ENCODE measurements around the gene FAM171A1. TPM values are rescaled to one million over a fixed set of nuclear protein-coding genes. Genes with fewer than 3 reads are reported as not detected.

The FAM171A1 gene
- total RNA-seq, 8 experiments from 2014 or later: 16.4 to 44.7 (median 30.9) TPM

DNA sequence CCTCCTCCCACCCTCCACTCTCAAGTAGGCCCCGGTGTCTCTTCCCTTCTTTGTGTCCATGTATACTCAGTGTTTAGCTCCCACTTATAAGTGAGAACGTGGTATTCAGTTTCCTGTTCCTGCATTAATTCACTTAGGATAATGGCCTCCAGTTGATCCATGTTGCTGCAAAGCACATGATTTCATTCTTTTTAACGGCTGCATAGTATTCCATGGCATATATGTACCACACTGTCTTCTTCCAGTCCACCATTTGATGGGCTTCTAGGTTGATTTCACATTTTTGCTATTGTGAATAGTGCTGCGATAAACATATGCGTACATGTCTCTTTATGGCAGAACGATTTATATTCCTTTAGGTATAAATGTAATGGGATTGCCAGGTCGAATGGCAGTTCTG lies 51.0 kb downstream of the FAM171A1 start:
- ATAC-seq (replicated peaks in 6 of 8): no peak
- Histone ChIP-seq H3K4me3 (no peak overlapping the region), H3K4me1 (replicated peaks in 1 of 2) (peaks cover 25 to 38% of the 10 kb centered on the region in 2 donors), H3K27ac (no peak overlapping the region)
- in situ Hi-C loops (cut with MboI; ENCODE audit: low pct_unique_long_range_greater_than_20kb in 2 of 9, low sequenced_read_pairs in 9 of 9, unreplicated experiment in 9 of 9): no loop called here
- WGBS, 10 experiments: 93 to 100% (median 97%) methylated on average over 5 to 7 of the region's 7 CpGs; no CpG with 5 or more reads in 1 of the 10 experiments

DNA sequence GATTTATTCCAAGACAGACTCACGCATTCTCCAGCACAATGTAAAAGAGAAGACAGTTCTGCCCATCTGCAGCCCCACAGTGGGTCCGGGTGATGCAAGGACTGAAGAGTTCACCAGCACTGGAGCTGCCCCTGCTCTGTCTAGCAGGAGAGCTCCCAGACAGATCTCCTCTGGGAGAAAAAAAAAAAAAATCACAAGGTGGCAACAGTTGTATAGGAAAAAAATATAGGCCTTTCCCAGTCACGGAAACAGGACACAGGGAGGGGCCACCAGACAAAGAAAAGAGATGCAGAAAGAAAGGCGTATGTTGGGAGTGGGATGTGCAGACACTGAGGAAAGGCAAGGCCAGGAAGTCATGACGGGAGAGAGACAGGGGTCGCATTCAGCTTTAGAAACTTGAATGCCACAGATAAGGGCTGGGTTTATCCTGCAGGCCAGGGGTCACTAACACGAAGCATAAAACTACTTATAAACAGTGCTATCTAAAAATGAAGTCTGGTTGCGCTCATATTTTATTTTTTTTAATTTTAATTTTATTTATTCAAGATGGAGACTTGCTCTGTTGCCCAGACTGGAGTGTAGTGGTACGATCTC lies 54.1 kb downstream of the FAM171A1 start:
- Histone ChIP-seq H3K27ac (peak overlapping the region in 1 of 2 donors; percentile 26), H3K4me1 (replicated peaks in 1 of 2) (peaks cover 43 to 55% of the 10 kb centered on the region in 2 donors), H3K4me3 (no peak overlapping the region)
- in situ Hi-C loops (cut with MboI; ENCODE audit: low pct_unique_long_range_greater_than_20kb in 2 of 9, low sequenced_read_pairs in 9 of 9, unreplicated experiment in 9 of 9): no loop called here
- 67 to 94% (median 78%) methylated on average over 2 to 9 of the region's 9 CpGs for WGBS, 10 experiments
- peak in 5 of 8 experiments; percentile 72 to 89 (median 84) for ATAC-seq (replicated peaks in 6 of 8)

DNA sequence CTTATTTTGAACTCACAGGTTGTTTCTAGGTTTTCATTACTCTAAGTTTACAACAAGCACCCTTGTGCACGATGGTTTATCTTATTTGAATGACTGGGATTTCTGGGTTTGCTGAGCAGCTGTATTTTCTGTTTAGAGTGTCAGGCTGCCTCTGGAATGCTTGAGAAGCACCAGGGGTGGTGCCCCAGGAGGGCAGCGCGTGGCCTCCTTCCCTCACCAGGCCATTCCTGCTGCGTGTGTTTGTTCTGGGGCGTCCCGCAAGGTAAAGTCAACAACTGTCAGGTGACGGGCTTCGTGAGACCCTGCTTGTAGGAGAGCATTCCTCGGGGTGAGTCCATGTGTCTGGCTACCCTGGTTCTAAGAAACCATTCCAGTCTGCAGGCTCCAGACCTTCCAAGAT lies 54.9 kb downstream of the FAM171A1 start:
- in situ Hi-C loops (cut with MboI; ENCODE audit: low pct_unique_long_range_greater_than_20kb in 2 of 9, low sequenced_read_pairs in 9 of 9, unreplicated experiment in 9 of 9): no loop called here
- Histone ChIP-seq H3K27ac (no peak overlapping the region), H3K4me1 (replicated peaks in 1 of 2) (peaks cover 46 to 57% of the 10 kb centered on the region in 2 donors), H3K4me3 (no peak overlapping the region)
- ATAC-seq (replicated peaks in 6 of 8): no peak
- WGBS, 10 experiments: 57 to 100% (median 90%) methylated on average over 1 to 6 of the region's 9 CpGs; no CpG with 5 or more reads in 1 of the 10 experiments

DNA sequence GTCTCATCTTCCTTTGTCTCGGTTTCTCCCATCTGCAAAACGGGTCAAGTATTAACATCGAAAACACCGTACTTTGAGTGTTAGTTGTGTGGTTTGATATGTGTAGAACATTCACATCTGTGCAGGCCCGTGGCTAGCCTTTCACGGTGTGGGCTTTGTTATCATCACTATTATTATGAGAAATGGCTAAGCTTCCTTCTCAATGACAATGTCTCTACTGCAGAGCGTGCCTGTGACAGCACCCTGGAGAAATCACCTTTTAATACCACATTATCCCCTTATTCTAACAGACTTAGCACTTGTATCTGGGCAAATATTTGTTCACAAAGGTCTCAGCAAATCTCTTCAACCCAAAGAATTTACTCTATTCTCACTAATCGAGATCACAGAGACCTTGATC lies 55.8 kb downstream of the FAM171A1 start:
- ATAC-seq (replicated peaks in 6 of 8): peak in 2 of 8 experiments; percentile 20 to 40
- peaks cover 48 to 58% of the 10 kb centered on the region in 2 donors for H3K4me1 ChIP-seq (replicated peaks in 1 of 2)

DNA sequence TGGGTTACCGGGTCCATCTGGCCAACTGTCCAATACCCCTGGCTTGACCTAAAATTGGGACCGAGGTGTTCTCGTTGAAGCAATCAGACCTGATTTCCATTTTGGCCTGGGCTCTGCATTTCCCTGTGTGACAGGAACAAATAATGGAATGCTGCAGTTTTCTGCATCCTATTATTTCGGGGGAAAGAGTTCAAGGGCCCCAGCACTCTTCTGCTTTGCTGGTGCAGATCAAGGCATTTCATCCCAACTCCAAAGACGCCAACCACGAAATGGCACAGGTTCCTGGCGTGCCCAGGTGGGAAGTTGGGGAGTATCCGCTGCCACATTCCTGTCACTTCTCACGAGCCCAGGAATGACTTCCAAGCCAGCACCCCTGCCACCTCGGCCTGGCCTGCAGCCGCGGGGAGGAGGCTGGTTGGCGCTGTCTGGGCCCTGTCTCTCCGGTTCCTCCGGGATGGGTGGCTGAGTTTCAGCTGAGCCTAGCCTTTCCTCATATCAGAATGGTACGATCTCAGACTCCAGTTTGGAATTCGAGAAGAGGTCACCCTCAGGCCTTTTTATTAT lies 56.5 kb downstream of the FAM171A1 start:
- in situ Hi-C loops (cut with MboI; ENCODE audit: low pct_unique_long_range_greater_than_20kb in 2 of 9, low sequenced_read_pairs in 9 of 9, unreplicated experiment in 9 of 9): no loop called here
- H3K4me3 ChIP-seq: no peak overlapping the region
- peaks cover 48 to 58% of the 10 kb centered on the region in 2 donors for H3K4me1 ChIP-seq (replicated peaks in 1 of 2)
- WGBS, 10 experiments: 83 to 97% (median 93%) methylated on average over 2 to 10 of the region's 17 CpGs; no CpG with 5 or more reads in 2 of the 10 experiments
- no peak overlapping the region for H3K27ac ChIP-seq
- no peak for ATAC-seq (replicated peaks in 6 of 8)

More for the DNA sequence above, 55.8 kb downstream of the FAM171A1 start:
- H3K27ac ChIP-seq: no peak overlapping the region
- 42 to 100% (median 83%) methylated on average over 1 to 7 of the region's 8 CpGs; no CpG with 5 or more reads in 1 of the 10 experiments for WGBS, 10 experiments
- in situ Hi-C loops (cut with MboI; ENCODE audit: low pct_unique_long_range_greater_than_20kb in 2 of 9, low sequenced_read_pairs in 9 of 9, unreplicated experiment in 9 of 9): no loop called here
- H3K4me3 ChIP-seq: no peak overlapping the region

DNA sequence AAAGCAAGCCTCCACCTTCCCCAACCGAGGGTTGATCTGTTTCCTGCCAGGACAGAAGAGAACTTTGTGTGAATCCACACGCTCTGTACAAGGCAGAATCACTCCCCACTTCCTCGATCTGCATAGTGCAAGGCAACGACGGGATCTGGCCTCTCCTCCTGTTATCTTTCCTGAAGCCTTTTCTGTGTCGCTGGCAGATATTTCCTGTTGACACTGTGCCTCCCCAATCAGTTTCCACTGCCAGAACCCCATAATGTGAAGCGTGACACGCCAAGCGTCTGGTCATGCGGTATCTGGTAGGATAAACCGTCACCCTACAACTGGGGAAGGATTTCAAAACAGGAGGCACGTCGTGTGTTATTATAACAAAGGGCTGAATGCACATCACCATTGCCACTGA lies 57.2 kb downstream of the FAM171A1 start:
- peak in 4 of 8 experiments; percentile 30 to 77 (median 56) for ATAC-seq (replicated peaks in 6 of 8)
- WGBS, 10 experiments: 30 to 100% (median 73%) methylated on average over 2 to 12 of the region's 13 CpGs; no CpG with 5 or more reads in 3 of the 10 experiments
- peaks cover 48 to 58% of the 10 kb centered on the region in 2 donors for H3K4me1 ChIP-seq (replicated peaks in 1 of 2)
- no peak overlapping the region for H3K27ac ChIP-seq
- in situ Hi-C loops (cut with MboI; ENCODE audit: low pct_unique_long_range_greater_than_20kb in 2 of 9, low sequenced_read_pairs in 9 of 9, unreplicated experiment in 9 of 9): no loop called here
- no peak overlapping the region for H3K4me3 ChIP-seq

DNA sequence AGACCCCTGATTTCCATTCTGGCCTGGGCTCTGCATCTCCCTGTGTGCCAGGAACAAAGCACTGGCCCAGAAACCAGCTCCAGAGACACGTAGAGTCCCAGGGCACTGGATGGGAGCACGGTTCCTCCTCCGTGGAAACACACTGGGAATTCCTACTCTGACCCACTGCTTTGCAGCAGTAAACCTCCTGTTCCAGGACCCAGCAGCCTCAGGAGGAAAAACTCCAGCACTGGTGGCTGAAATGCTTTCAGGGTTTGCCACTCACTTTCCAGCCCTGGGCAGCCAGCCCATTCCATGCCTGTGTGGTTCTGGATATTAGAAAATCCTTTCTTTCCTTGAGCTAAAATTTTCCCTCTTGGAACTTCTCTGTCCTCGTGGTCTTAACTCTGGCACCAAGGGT lies 58.0 kb downstream of the FAM171A1 start:
- WGBS, 10 experiments: 20 to 100% (median 71%) methylated on average over 1 to 4 of the region's 4 CpGs; no CpG with 5 or more reads in 2 of the 10 experiments
- H3K27ac ChIP-seq: no peak overlapping the region
- H3K4me3 ChIP-seq: no peak overlapping the region
- in situ Hi-C loops (cut with MboI; ENCODE audit: low pct_unique_long_range_greater_than_20kb in 2 of 9, low sequenced_read_pairs in 9 of 9, unreplicated experiment in 9 of 9): no loop called here
- peak in 1 of 8 experiments; percentile 25 for ATAC-seq (replicated peaks in 6 of 8)
- peaks cover 48 to 58% of the 10 kb centered on the region in 2 donors for H3K4me1 ChIP-seq (replicated peaks in 1 of 2)

DNA sequence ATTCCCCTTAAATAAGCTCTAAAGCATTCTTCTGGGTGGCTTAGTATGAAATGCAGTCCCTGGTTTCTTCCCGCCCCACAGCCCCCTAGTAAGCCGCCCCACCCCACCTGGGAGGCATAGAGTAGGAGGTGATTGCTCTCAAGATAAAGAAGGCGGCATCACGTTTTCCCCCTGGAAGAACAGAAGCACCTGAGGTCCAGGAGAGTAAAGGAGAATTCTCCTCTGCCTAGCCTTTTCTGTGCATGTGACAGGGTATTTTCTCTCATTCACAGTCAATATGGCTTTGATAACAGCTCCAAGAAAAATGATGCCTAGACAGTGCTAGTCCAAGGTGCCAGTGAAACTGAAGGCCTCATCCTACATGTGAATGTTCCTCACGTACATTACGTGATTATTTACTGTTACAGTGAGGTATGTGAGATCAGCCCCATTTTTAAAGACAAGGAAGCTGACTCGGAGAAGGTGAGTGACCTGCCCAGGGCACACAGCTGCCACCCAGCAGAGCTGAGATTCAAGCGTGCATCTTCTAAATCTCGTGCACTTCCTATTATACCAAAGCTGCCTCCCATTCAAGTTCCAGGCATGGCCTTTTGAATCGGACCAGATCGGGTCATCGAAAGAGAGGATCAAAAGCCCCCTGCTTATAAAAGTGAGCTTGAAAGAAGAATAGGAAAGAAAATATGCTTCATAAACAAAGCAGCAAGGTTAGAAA lies 59.4 kb downstream of the FAM171A1 start:
- no peak overlapping the region for H3K4me3 ChIP-seq
- H3K27ac ChIP-seq: peak overlapping the region in 1 of 2 donors; percentile 27
- in situ Hi-C loops (cut with MboI; ENCODE audit: low pct_unique_long_range_greater_than_20kb in 2 of 9, low sequenced_read_pairs in 9 of 9, unreplicated experiment in 9 of 9): no loop called here

DNA sequence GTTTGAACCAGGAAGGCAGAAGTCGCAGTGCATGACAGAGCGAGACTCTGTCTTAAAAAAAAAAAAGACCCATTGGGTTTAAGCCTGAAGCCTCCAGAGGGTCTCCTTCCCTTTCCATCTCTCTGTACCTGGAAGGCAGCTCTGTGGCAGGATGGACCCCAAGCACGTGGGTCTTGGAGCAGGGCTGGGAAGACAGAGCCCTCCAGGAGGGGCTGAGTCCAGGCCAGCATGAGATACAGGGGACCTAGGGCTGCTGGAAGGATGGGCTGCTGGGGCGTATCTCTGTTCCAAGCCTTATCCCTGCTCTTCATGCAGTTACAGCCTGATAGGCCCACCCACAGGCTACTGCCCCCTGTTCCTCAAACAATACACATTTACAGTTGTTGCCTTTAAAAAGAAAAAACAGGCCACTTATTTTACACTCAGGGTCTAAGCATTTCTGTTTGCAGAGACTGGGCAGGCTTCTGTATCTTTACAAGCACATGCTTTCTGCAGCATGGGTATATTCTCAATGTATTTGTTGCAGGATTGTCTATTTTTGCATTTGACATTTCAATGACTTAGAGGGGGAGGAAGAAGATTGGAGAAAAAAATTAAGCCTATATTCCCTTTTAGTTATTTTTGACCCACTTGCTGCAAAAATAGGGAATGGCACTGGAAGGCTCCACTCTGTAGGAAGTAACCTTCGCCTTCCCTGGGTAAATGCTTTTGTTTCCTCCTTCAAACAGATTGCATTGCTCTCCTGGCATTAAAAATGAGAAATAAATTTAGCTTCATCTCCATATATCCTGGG lies 60.1 kb downstream of the FAM171A1 start:
- Histone ChIP-seq H3K27ac (peak overlapping the region in 1 of 2 donors; percentile 27), H3K4me3 (no peak overlapping the region), H3K4me1 (replicated peaks in 1 of 2) (peaks cover 39 to 44% of the 10 kb centered on the region in 2 donors)
- WGBS, 10 experiments: 83 to 100% (median 100%) methylated on average over 1 to 4 of the region's 5 CpGs; no CpG with 5 or more reads in 2 of the 10 experiments
- in situ Hi-C loops (cut with MboI; ENCODE audit: low pct_unique_long_range_greater_than_20kb in 2 of 9, low sequenced_read_pairs in 9 of 9, unreplicated experiment in 9 of 9): no loop called here
- ATAC-seq (replicated peaks in 6 of 8): no peak

More for the DNA sequence above, 59.4 kb downstream of the FAM171A1 start:
- WGBS, 10 experiments: 71 to 90% (median 82%) methylated on average over 1 to 11 of the region's 12 CpGs; no CpG with 5 or more reads in 3 of the 10 experiments
- peak in 2 of 8 experiments; percentile 13 to 32 for ATAC-seq (replicated peaks in 6 of 8)
- H3K4me1 ChIP-seq (replicated peaks in 1 of 2): peaks cover 43 to 51% of the 10 kb centered on the region in 2 donors

DNA sequence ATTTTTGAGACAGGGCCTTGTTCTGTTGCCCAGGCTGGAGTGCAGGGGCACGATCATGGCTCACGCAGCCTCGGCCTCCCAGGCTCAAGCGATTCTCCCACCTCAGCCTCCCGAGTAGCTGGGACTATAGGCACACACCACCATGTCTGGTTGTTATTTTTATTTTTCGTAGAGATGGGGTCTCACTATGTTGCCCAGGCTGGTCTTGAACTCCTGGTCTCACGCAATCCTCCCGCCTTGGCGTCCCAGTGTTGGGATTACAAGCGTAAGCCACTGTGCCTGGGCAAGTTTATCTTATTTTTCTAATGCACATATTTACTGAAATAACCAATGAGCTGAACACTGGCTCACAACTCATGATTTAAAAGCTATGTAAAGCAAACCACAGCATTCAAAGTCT lies 61.9 kb downstream of the FAM171A1 start:
- no peak overlapping the region for H3K27ac ChIP-seq
- WGBS, 10 experiments: 85 to 98% (median 95%) methylated on average over 4 to 10 of the region's 10 CpGs; no CpG with 5 or more reads in 3 of the 10 experiments
- ATAC-seq (replicated peaks in 6 of 8): peak in 2 of 8 experiments; percentile 37 to 65

DNA sequence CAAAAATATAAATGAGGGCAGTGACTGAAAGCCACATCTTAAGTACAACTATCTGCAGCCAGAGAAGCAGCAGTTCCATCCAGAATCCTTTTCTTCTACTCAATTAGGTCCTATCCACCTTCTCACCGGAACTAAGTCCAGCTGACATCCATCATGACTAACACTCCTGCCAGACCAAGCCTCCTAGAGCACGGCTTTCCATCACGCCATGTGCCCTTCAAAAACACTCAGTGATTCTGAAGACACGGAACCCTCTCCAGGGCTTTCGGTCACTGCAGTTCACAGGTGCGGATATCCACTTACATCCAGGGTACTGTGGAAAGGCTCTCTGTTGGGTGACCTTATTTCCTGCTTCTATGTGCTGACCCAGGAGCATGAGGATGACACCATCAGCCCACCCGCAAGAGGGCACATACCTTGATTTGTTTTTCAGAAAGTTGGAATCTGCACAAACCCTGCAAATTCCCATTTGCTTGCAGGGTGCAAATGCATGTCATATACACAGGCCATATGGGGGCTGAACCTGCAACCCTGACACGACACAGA lies 64.3 kb downstream of the FAM171A1 start:
- WGBS, 10 experiments: 60 to 100% (median 96%) methylated on average over 1 to 5 of the region's 8 CpGs
- in situ Hi-C loops (cut with MboI; ENCODE audit: low pct_unique_long_range_greater_than_20kb in 2 of 9, low sequenced_read_pairs in 9 of 9, unreplicated experiment in 9 of 9): no loop called here

More for the DNA sequence above, 61.9 kb downstream of the FAM171A1 start:
- Histone ChIP-seq H3K4me1 (replicated peaks in 1 of 2) (peaks cover 25 to 29% of the 10 kb centered on the region in 2 donors), H3K4me3 (no peak overlapping the region)
- in situ Hi-C loops (cut with MboI; ENCODE audit: low pct_unique_long_range_greater_than_20kb in 2 of 9, low sequenced_read_pairs in 9 of 9, unreplicated experiment in 9 of 9): no loop called here

DNA sequence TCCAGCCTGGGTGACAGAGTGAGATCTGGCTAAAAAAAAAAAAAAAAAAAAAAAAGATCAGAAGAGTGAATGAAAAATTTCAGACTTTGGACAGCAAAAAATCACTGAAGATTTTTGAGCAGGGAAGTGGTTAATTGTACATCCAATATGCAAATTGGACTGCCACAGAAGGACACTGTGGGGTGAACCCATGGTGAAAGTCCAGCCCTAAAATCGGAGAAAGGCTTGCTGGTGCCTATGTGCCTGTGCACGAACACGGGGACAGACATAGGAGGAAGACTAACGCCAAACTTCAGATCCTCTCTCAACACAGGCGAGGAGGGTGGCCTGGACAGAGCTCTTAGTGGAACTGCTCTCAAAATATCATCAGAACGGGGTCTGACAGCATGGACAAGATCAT lies 65.5 kb downstream of the FAM171A1 start:
- Histone ChIP-seq H3K27ac (no peak overlapping the region), H3K4me3 (no peak overlapping the region), H3K4me1 (replicated peaks in 1 of 2) (no peaks in the 10 kb centered on the region)
- WGBS, 10 experiments: 81 to 100% (median 90%) methylated on average over 1 to 6 of the region's 6 CpGs; no CpG with 5 or more reads in 1 of the 10 experiments
- in situ Hi-C loops (cut with MboI; ENCODE audit: low pct_unique_long_range_greater_than_20kb in 2 of 9, low sequenced_read_pairs in 9 of 9, unreplicated experiment in 9 of 9): no loop called here
- no peak for ATAC-seq (replicated peaks in 6 of 8)

More for the DNA sequence above, 64.3 kb downstream of the FAM171A1 start:
- H3K4me1 ChIP-seq (replicated peaks in 1 of 2): peaks cover 8 to 9% of the 10 kb centered on the region in 2 donors
- no peak for ATAC-seq (replicated peaks in 6 of 8)
- no peak overlapping the region for H3K27ac ChIP-seq
- H3K4me3 ChIP-seq: no peak overlapping the region
